Astrocyte (in vitro differentiated cells and primary cell): ENCODE measurements around the gene KMT2B. TPM values are rescaled to one million over a fixed set of nuclear protein-coding genes. Genes with fewer than 3 reads are reported as not detected.

Experiments
- DNase-seq: peaks from one replicate; pipeline ENCODE4 v3.0.0-alpha.2; 2010; ENCODE audit warnings: low read depth
- FAIRE-seq: peaks from 2 replicates; lab custom pipeline; 2011; peaks lifted over from hg19 to GRCh38; lab: Jason Lieb, UNC
- H2AFZ ChIP-seq: 2 replicates; pipeline ENCODE4 v1.6.0; 2012; ENCODE audit warnings: low read depth, low read length, inconsistent platforms
- H3K27ac ChIP-seq: 2 replicates; pipeline ENCODE4 v1.5.1; 2011; ENCODE audit warnings: low read depth, low read length, inconsistent platforms
- H3K27me3 ChIP-seq: 2 replicates; pipeline ENCODE4 v1.6.0; 2011; ENCODE audit warnings: low read length, inconsistent platforms; ENCODE audit not compliant: insufficient read depth
- H3K36me3 ChIP-seq: 2 replicates; pipeline ENCODE4 v1.5.1; 2011; ENCODE audit warnings: low read length, inconsistent platforms; ENCODE audit not compliant: insufficient read depth
- H3K4me1 ChIP-seq: 2 replicates; pipeline ENCODE4 v1.5.1; 2011; ENCODE audit warnings: low read length, inconsistent platforms; ENCODE audit not compliant: insufficient read depth
- H3K4me2 ChIP-seq: 2 replicates; pipeline ENCODE4 v1.6.0; 2012; ENCODE audit warnings: low read length, inconsistent platforms
- H3K4me3 ChIP-seq: 2 replicates; pipeline ENCODE4 v1.5.1; 2011; ENCODE audit warnings: low read depth, mild to moderate bottlenecking, low read length, inconsistent platforms; ENCODE audit not compliant: insufficient read depth
- H3K79me2 ChIP-seq: 2 replicates; pipeline ENCODE4 v1.6.0; 2012; ENCODE audit warnings: mild to moderate bottlenecking, low read length, inconsistent platforms; ENCODE audit not compliant: insufficient read depth
- H3K9ac ChIP-seq: 2 replicates; pipeline ENCODE4 v1.6.0; 2012; ENCODE audit warnings: mild to moderate bottlenecking, low read length, inconsistent platforms
- H3K9me3 ChIP-seq: 2 replicates; pipeline ENCODE4 v1.5.1; 2012; ENCODE audit warnings: low read depth, mild to moderate bottlenecking, low read length, inconsistent platforms; ENCODE audit not compliant: insufficient read depth
- H4K20me1 ChIP-seq: 2 replicates; pipeline ENCODE4 v1.6.0; 2012; ENCODE audit warnings: low read length, inconsistent platforms; ENCODE audit not compliant: insufficient read depth
- H3K27ac Mint-ChIP-seq: one replicate; pipeline ENCODE4 v1.8.0; 2021; ENCODE audit warnings: mild to moderate bottlenecking, mixed read lengths; ENCODE audit not compliant: unreplicated experiment
- H3K27me3 Mint-ChIP-seq: one replicate; pipeline ENCODE4 v1.8.0; 2021; ENCODE audit warnings: low read depth, mixed read lengths; ENCODE audit not compliant: unreplicated experiment
- H3K36me3 Mint-ChIP-seq: one replicate; pipeline ENCODE4 v1.8.0; 2021; ENCODE audit warnings: low read depth, mixed read lengths; ENCODE audit not compliant: unreplicated experiment
- H3K4me1 Mint-ChIP-seq: one replicate; pipeline ENCODE4 v1.8.0; 2021; ENCODE audit warnings: low read depth, mixed read lengths; ENCODE audit not compliant: unreplicated experiment
- H3K4me3 Mint-ChIP-seq: one replicate; pipeline ENCODE4 v1.8.0; 2021; ENCODE audit warnings: mild to moderate bottlenecking, moderate library complexity, mixed read lengths; ENCODE audit not compliant: unreplicated experiment
- H3K9me3 Mint-ChIP-seq: one replicate; pipeline ENCODE4 v1.8.0; 2021; ENCODE audit warnings: mild to moderate bottlenecking, mixed read lengths; ENCODE audit not compliant: unreplicated experiment
- CTCF ChIP-seq: IDR thresholded peaks from 2 replicates; pipeline ENCODE4 v1.5.1; 2011; ENCODE audit warnings: low read depth, mild to moderate bottlenecking, inconsistent platforms, low read length, moderate library complexity; ENCODE audit not compliant: insufficient read depth
- EZH2 ChIP-seq: IDR thresholded peaks from 2 replicates; pipeline ENCODE4 v1.6.1; 2012; ENCODE audit warnings: mild to moderate bottlenecking, low read length, inconsistent platforms; ENCODE audit not compliant: insufficient read depth
- total RNA-seq: library from RNA; stranded (reverse); gene quantifications from 2 replicates; pipeline ENCODE4 v1.2.1, GENCODE V29; 2021

KMT2B gene
- total RNA-seq, 1 donor from 2014 or later = 28.7 TPM

- H3K27me3 ChIP-seq = no peaks in the 10 kb centered on the region
- H3K27me3 Mint-ChIP-seq = no peaks in the 10 kb centered on the region
Observed at GRCh38 chr19:35748106-35749020, 30.6 kb downstream of the KMT2B start, which contains the start of gene LIN37. TSS of gene LIN37 (plus strand) at chr19:35748576. CDS start at chr19:35748725, 149 bp downstream.

GRCh38 chr19:35750167-35750566, 32.4 kb downstream of the KMT2B start:
- FAIRE-seq (no peak), DNase-seq (no peak)
- Mint-ChIP-seq H3K4me3 (peak overlapping the region; percentile 99), H3K4me1 (peaks cover 24% of the 10 kb centered on the region), H3K9me3 (no peaks in the 10 kb centered on the region), H3K27me3 (peaks cover 2% of the 10 kb centered on the region), H3K27ac (no peak overlapping the region), H3K36me3 (peaks cover 18% of the 10 kb centered on the region)
- Histone ChIP-seq H3K27me3 (no peaks in the 10 kb centered on the region), H3K4me2 (peak overlapping the region; percentile 87), H3K4me3 (no peak overlapping the region), H3K27ac (no peak overlapping the region), H4K20me1 (peaks cover 15% of the 10 kb centered on the region), H3K4me1 (peaks cover 12% of the 10 kb centered on the region), H2AFZ (no peak overlapping the region), H3K9ac (peak overlapping the region; percentile 31), H3K79me2 (peaks cover 57% of the 10 kb centered on the region), H3K36me3 (peaks cover 5% of the 10 kb centered on the region), H3K9me3 (no peaks in the 10 kb centered on the region)
- TF ChIP-seq CTCF (no peak), EZH2 (no peak)

More at GRCh38 chr19:35748106-35749020, 30.6 kb downstream of the KMT2B start, which contains the start of gene LIN37:
- DNase-seq = peak; percentile 97
- Mint-ChIP-seq H3K4me1 (peaks cover 22% of the 10 kb centered on the region), H3K36me3 (peaks cover 8% of the 10 kb centered on the region), H3K9me3 (no peaks in the 10 kb centered on the region), H3K4me3 (peak within 1 kb of the TSS; percentile 99), H3K27ac (peak within 1 kb of the TSS; percentile 94)
- H2AFZ ChIP-seq = peak within 1 kb of the TSS; percentile 80
- peak; percentile 56 for FAIRE-seq
- TF ChIP-seq EZH2 (no peak), CTCF (no peak)
- H3K4me3 ChIP-seq = peak within 1 kb of the TSS; percentile 92
- H3K27ac ChIP-seq = peak within 1 kb of the TSS; percentile 69
- H3K9ac ChIP-seq = peak within 1 kb of the TSS; percentile 95
- peaks cover 9% of the 10 kb centered on the region for H4K20me1 ChIP-seq
- peaks cover 57% of the 10 kb centered on the region for H3K79me2 ChIP-seq
- no peaks in the 10 kb centered on the region for H3K9me3 ChIP-seq
- H3K4me2 ChIP-seq = peak within 1 kb of the TSS; percentile 87
- H3K4me1 ChIP-seq = peaks cover 9% of the 10 kb centered on the region
- peaks cover 5% of the 10 kb centered on the region for H3K36me3 ChIP-seq
